Measurements from ENCODE around the gene ABCA4.

DNA sequence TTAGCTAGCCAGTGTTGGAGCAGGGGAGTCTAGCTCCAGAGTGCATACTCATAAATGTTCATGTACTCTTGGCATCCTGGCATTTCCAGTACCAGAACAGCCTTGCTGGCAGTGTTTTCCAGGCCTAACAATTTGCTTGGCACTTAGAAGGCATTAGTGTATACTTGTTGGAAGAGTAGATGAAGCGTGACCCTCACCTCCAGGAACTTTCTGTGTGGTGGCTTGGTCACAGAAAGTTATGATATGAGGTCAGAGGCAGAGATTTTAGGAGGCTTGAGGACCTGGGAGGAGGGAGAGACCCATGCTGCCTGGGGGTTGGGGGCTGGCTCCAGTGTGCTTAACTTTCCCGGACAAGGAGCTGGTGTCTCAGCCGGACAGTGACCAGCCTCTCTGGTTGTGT, 159.0 kb downstream of the ABCA4 start:
- TF ChIP-seq, protein P1, sequence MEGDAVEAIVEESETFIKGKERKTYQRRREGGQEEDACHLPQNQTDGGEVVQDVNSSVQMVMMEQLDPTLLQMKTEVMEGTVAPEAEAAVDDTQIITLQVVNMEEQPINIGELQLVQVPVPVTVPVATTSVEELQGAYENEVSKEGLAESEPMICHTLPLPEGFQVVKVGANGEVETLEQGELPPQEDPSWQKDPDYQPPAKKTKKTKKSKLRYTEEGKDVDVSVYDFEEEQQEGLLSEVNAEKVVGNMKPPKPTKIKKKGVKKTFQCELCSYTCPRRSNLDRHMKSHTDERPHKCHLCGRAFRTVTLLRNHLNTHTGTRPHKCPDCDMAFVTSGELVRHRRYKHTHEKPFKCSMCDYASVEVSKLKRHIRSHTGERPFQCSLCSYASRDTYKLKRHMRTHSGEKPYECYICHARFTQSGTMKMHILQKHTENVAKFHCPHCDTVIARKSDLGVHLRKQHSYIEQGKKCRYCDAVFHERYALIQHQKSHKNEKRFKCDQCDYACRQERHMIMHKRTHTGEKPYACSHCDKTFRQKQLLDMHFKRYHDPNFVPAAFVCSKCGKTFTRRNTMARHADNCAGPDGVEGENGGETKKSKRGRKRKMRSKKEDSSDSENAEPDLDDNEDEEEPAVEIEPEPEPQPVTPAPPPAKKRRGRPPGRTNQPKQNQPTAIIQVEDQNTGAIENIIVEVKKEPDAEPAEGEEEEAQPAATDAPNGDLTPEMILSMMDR (IDR thresholded peaks at IDR 0.05), result no peak
- TF ChIP-seq POLR2A (IDR thresholded peaks at IDR 0.05), result no peak
